Mucosa of rectum (tissue), 2 donors: ENCODE measurements around the gene OSBP2.

Experiments used
- H3K27ac ChIP-seq, 2 donors: one replicate each; pipeline ENCODE4 v1.7.0; 2013; ENCODE audit warnings: inconsistent platforms in 2 of 2, low read depth in 2 of 2, low read length in 2 of 2
- H3K27me3 ChIP-seq, 2 donors: one replicate each; pipeline ENCODE4 v1.7.0; 2013; ENCODE audit warnings: low read length in 2 of 2; ENCODE audit not compliant: control insufficient read depth in 2 of 2, insufficient read depth in 2 of 2
- H3K36me3 ChIP-seq, 2 donors: one replicate each; pipeline ENCODE4 v1.7.0; 2013; ENCODE audit warnings: low read length in 2 of 2; ENCODE audit not compliant: control insufficient read depth in 2 of 2, insufficient read depth in 2 of 2
- H3K4me1 ChIP-seq, 2 donors: one replicate each; pipeline ENCODE4 v1.7.0; 2013; ENCODE audit warnings: low read length in 2 of 2, mild to moderate bottlenecking in 1 of 2; ENCODE audit not compliant: control insufficient read depth in 2 of 2, insufficient read depth in 2 of 2
- H3K4me3 ChIP-seq, 2 donors: one replicate each; pipeline ENCODE4 v1.7.0; 2013; ENCODE audit warnings: low read length in 2 of 2
- H3K9ac ChIP-seq, 2 donors: one replicate each; pipeline ENCODE4 v1.7.0; 2013; ENCODE audit warnings: low read length in 2 of 2, low read depth in 1 of 2, mild to moderate bottlenecking in 1 of 2
- H3K9me3 ChIP-seq, 2 donors: one replicate each; pipeline ENCODE4 v1.7.0; 2013; ENCODE audit warnings: low read length in 2 of 2; ENCODE audit not compliant: control insufficient read depth in 2 of 2
- donor health status: healthy.
- donor health status: Normal muscosa, but diverticular disease.

Gene OSBP2

GRCh38 chr22:30694640-30695350, at the start of gene OSBP2:
OSBP2 (plus strand) TSS chr22:30694874; CDS start chr22:30694910, 36 bp downstream.
- H3K9ac ChIP-seq, result peak within 1 kb of the TSS; percentile 74 to 81
- no peaks in the 10 kb centered on the region for H3K9me3 ChIP-seq
- peak within 1 kb of the TSS; percentile 74 to 85 for H3K27ac ChIP-seq
- H3K36me3 ChIP-seq, result no peaks in the 10 kb centered on the region
- no peaks in the 10 kb centered on the region for H3K27me3 ChIP-seq
- peaks cover 6 to 12% of the 10 kb centered on the region in 2 donors for H3K4me1 ChIP-seq
- H3K4me3 ChIP-seq, result peak within 1 kb of the TSS; percentile 75 to 78

- Histone ChIP-seq H3K4me1 (peaks cover 3 to 8% of the 10 kb centered on the region in 2 donors), H3K27ac (no peak overlapping the region), H3K9ac (no peak overlapping the region), H3K9me3 (no peaks in the 10 kb centered on the region), H3K4me3 (no peak overlapping the region), H3K27me3 (no peaks in the 10 kb centered on the region), H3K36me3 (no peaks in the 10 kb centered on the region)
These were observed 48.0 kb upstream of the OSBP2 start for GRCh38 chr22:30646518-30647160.

GRCh38 chr22:30647536-30647935, 47.1 kb upstream of the OSBP2 start:
- H3K4me1 ChIP-seq, result peaks cover 3 to 8% of the 10 kb centered on the region in 2 donors
- no peaks in the 10 kb centered on the region for H3K36me3 ChIP-seq
- no peaks in the 10 kb centered on the region for H3K27me3 ChIP-seq
- no peak overlapping the region for H3K4me3 ChIP-seq
- H3K9me3 ChIP-seq, result no peaks in the 10 kb centered on the region
- no peak overlapping the region for H3K9ac ChIP-seq
- no peak overlapping the region for H3K27ac ChIP-seq

GRCh38 chr22:30648825-30649224, 45.8 kb upstream of the OSBP2 start:
- Histone ChIP-seq H3K9me3 (no peaks in the 10 kb centered on the region), H3K27ac (peak overlapping the region; percentile 43 to 59), H3K4me3 (no peak overlapping the region), H3K36me3 (no peaks in the 10 kb centered on the region), H3K27me3 (no peaks in the 10 kb centered on the region), H3K4me1 (peaks cover 6 to 8% of the 10 kb centered on the region in 2 donors), H3K9ac (peak overlapping the region in 1 of 2 donors; percentile 13)

GRCh38 chr22:30649430-30650007, 45.2 kb upstream of the OSBP2 start:
- Histone ChIP-seq H3K9me3 (no peaks in the 10 kb centered on the region), H3K27me3 (no peaks in the 10 kb centered on the region), H3K9ac (peak overlapping the region in 1 of 2 donors; percentile 13), H3K4me1 (peaks cover 6 to 8% of the 10 kb centered on the region in 2 donors), H3K36me3 (no peaks in the 10 kb centered on the region), H3K27ac (peak overlapping the region; percentile 43 to 59), H3K4me3 (no peak overlapping the region)

GRCh38 chr22:30650508-30651116, 44.1 kb upstream of the OSBP2 start:
- no peak overlapping the region for H3K4me3 ChIP-seq
- H3K9me3 ChIP-seq, result no peaks in the 10 kb centered on the region
- H3K9ac ChIP-seq, result no peak overlapping the region
- no peaks in the 10 kb centered on the region for H3K36me3 ChIP-seq
- no peak overlapping the region for H3K27ac ChIP-seq
- peaks cover 6 to 8% of the 10 kb centered on the region in 2 donors for H3K4me1 ChIP-seq
- H3K27me3 ChIP-seq, result no peaks in the 10 kb centered on the region

GRCh38 chr22:30652852-30653251, 41.8 kb upstream of the OSBP2 start:
- Histone ChIP-seq H3K9me3 (no peaks in the 10 kb centered on the region), H3K4me3 (no peak overlapping the region), H3K4me1 (peaks cover 6 to 8% of the 10 kb centered on the region in 2 donors), H3K9ac (no peak overlapping the region), H3K27me3 (no peaks in the 10 kb centered on the region), H3K36me3 (no peaks in the 10 kb centered on the region), H3K27ac (peak overlapping the region in 1 of 2 donors; percentile 6)

- no peak overlapping the region for H3K27ac ChIP-seq
- H3K27me3 ChIP-seq, result no peaks in the 10 kb centered on the region
- no peak overlapping the region for H3K9ac ChIP-seq
- H3K4me1 ChIP-seq, result peaks cover 3 to 4% of the 10 kb centered on the region in 2 donors
- H3K9me3 ChIP-seq, result no peaks in the 10 kb centered on the region
- no peak overlapping the region for H3K4me3 ChIP-seq
- H3K36me3 ChIP-seq, result no peaks in the 10 kb centered on the region
These were observed 40.3 kb upstream of the OSBP2 start for GRCh38 chr22:30654361-30654760.

- Histone ChIP-seq H3K9ac (no peak overlapping the region), H3K4me3 (no peak overlapping the region), H3K36me3 (no peaks in the 10 kb centered on the region), H3K27ac (no peak overlapping the region), H3K4me1 (peaks cover 2 to 3% of the 10 kb centered on the region in 2 donors), H3K9me3 (no peaks in the 10 kb centered on the region), H3K27me3 (no peaks in the 10 kb centered on the region)
These were observed 39.1 kb upstream of the OSBP2 start for GRCh38 chr22:30655532-30655931.

- no peaks in the 10 kb centered on the region for H3K9me3 ChIP-seq
These were observed 32.6 kb upstream of the OSBP2 start for GRCh38 chr22:30662040-30662439.

More at GRCh38 chr22:30662040-30662439, 32.6 kb upstream of the OSBP2 start:
- H3K4me1 ChIP-seq, result peaks cover 8 to 17% of the 10 kb centered on the region in 2 donors
- no peak overlapping the region for H3K27ac ChIP-seq
- H3K9ac ChIP-seq, result no peak overlapping the region
- H3K4me3 ChIP-seq, result no peak overlapping the region
- H3K36me3 ChIP-seq, result peaks cover 13 to 18% of the 10 kb centered on the region in 2 donors
- no peaks in the 10 kb centered on the region for H3K27me3 ChIP-seq
